GM19238 (cell line): ENCODE data around the gene KRTCAP2.
"Not testable (repeated sequence)": the region's sequence is repeated elsewhere in the genome, so short reads cannot be mapped to it uniquely, and the experiment has no call there.

Experiments used
- DNase-seq: peaks from one replicate; pipeline ENCODE4 v3.0.0; 2011; ENCODE audit warnings: low spot score; ENCODE audit not compliant: insufficient read length

Gene KRTCAP2

DNA sequence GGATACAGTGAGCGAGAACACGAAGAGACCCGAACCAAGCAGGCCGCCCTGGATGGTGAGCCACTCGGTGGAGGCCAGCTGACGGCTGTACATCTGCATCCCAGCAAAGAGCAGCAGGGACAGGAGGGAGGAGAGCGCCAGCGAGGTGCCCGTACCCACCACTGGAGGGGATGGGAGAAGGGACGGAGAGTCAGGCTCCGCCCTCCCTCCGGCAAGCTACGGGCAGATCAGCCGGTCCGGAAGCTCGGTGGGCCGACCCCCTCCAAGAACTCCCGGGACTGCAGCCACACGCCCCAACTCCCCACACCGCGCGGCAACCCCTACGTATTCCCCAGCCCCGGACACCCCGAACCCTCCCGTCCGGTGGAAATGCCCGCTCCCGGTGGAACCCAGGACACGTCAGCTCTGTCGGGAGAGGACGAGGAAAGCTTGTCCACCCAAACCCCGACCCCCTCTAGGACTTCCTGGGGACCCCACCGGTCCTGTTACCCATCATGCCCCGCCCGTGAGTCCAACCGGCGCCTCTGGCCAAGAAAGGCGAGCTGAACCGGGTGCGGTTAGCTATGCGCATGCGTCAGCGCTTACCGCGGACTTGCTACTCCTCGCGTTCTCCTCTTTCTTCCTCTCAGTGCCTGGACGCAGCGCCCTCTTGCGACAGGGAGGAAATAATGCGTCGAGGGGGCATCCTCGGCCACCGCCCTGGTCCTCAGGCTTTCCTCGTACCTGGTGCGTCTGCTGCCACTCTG, at the start of gene KRTCAP2:
Gene KRTCAP2 (minus strand): TSS at position 573 of the 746 bp plus-strand sequence. CDS start 80 bp downstream, at position 493.
- peak; percentile 98 for DNase-seq

DNA sequence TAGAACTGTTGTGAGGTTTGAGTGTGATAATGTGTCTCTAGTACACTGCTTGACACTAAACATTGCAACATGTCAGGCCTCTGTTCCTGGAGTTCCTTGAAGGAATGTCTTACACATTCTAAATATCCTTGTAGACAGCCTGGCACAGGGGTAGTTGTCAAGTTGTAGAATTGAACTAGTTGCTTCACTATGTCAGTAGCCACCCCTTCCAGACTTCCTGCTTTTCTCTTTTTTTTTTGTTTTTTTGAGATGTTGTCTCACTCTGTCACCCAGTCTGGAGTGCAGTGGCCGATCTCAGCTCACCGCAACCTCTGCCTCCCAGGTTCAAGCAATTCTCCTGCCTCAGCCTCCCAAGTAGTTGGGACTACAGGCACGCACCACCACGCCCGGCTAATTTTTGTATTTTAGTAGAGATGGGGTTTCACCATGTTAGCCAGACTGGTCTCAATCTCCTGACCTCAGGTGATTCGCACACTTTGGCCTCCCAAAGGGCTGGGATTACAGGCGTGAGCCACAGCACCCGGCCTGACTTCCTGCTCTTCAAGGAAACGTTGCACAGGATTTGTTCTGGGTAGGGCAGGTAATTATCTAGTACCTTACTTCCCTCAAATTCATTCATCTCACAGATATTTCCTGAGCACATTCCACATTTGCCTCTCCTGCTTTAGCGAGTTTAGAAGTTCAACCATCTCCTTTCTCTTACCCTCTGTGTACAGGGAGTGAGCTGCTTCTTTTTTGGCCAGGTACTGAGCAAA, 47.3 kb upstream of the KRTCAP2 start:
- DNase-seq, result not testable (repeated sequence)

DNA sequence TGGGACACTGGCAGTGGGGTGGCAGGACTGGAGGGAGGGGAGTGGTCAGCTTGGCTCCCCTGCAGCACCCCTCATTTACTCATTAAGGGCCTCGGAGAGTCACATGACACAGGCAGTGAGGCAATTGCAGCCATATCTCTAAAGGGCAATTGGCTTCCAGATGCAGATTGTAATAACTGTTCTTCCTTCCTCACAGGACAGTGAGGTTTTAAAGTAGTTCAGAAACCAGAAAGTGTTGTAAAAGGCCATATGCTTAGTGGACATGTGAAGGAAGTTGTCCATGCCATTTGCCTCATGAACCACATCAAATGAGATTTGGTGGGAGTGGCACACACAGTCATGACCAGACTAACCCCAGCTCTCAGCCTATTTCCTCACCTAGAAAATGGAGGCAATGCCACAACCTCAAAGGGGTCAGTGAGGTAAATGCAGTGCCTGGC, 46.5 kb upstream of the KRTCAP2 start:
- DNase-seq, result no peak

DNA sequence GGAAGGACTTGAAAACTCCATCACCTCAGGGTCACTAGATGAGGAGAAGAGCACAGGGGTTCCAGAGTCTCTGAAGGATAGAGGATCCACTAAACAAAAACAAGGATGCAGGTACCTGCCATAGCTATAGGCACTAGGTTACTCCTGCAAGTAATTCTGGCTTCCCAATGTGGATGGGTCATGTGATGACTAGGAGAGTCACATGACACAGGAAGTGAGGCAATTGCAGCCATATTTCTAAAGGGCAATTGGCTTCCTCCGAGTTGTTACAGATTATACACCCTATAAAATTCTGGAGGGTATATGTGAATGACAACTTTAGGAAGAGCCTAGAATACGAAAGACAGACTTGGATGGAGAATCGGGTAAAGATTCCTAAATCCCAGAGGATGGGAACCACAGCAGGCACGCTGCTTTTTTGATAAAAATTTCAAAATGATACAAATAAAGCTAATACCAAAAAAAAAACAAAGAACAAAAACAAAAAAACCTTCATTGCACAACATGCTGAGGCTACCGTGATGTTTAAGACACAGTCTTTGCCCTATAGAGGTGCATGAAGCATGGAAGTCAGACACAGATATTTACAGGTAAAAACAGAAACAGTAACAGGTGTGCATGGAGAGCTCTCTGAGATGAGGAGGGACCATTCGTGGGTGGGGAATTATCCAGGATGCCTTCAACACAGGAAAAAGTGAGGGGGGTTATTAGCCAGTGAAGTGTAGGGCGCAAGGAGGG, 45.9 kb upstream of the KRTCAP2 start:
- DNase-seq, result no peak

DNA sequence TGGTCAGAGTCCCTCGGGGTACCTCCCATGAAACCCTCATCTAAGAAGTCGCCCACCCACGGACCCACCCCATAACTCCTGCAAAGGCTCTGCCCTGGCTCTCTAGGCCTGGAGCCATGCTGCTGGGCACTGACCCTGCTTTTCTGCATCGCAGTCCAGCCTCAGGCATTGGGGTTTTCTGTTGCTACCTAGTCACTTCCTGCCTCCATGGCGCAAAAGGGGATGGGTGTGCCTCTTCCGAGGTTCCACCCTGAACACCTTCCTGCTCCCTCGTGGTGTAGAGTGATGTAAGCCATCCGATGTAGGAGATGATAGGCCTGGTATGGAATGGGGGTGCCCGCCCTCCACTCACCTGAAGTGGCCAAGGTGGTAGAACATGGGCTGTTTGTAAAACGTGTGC, 41.6 kb upstream of the KRTCAP2 start:
- DNase-seq, result not testable (repeated sequence)

DNA sequence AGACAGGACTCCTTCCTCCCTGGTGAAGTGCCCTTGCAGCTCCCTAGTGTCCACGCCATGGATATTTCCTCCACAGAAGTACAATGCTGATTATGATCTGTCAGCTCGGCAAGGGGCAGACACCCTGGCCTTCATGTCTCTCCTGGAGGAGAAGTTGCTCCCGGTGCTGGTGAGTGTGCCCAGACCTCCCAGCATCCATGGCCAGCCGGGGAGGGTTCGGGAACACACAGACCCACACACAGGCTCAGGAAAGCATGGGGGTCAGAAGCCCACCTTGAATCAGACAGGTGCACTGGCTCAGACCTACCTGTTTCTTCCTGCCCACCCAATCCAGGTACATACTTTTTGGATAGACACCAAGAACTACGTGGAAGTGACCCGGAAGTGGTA, 38.9 kb upstream of the KRTCAP2 start:
- DNase-seq, result not testable (repeated sequence)

DNA sequence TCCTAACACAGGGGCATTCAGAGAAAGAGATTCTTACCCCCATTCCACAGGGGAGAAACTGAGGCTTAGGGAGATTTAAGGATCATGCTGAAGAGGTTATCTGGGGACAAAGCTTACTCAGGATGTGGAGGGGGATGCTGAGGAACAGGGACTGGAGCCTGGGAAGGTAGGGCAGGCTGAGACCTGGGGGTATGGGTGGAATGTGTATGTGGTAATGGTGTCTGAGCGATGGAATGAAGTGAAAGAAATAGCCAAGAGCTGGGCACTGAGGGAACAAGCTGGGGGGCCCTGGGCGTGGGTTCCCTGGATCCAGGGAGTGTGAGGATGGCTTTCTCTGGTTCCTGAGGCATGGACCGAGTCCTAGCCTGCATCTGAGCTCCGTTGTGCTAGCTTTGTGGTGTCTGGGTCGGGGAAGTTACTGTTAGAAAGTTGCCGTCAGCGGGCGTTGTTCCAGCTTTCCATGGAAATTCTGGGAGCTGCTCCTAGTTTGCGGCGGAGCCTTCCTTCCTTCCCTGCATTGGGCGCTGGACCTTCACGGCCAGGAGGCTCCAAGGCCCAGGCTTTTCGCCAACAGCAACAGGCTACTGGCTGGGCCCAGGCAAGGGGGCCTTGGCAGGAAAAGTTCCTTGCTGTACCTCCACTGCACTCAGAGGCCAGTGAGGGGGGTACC, 38.4 kb upstream of the KRTCAP2 start:
- not testable (repeated sequence) for DNase-seq

DNA sequence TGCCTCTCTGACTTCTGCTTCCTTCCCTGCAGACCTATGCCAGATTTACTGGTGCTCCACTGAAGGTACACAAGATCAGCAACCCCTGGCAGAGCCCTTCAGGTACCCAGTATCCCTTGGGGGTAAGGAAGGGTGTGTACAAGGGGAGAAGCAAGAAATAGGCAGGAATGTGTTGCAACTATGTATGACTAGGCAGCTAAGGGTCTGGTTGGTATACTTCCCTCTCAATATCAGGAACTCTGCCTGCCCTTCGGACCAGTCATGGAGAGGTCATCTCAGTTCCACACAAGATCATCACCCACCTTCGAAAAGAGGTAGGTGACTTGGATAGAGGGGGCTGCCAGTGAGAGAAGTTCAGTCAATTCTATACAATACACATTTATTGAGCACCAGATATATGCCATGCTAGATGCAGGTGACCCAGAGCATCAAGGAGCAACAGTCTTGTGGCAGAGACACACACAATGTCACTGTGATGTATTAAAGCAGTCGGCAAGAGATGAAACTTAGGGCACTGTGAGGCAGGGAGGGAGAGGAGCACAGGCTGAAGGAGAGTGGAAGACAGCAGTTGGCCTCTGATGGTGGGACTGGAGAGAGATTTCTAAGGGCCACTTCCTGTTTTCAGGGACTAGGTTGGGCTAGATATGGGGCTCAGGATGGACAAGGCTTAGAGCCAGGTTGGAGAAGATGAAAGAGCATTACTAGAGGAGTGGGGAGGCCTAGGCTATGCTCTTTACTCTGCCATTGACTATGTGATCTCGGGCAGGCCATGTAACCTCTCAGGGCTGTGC, 37.4 kb upstream of the KRTCAP2 start:
- no peak for DNase-seq

DNA sequence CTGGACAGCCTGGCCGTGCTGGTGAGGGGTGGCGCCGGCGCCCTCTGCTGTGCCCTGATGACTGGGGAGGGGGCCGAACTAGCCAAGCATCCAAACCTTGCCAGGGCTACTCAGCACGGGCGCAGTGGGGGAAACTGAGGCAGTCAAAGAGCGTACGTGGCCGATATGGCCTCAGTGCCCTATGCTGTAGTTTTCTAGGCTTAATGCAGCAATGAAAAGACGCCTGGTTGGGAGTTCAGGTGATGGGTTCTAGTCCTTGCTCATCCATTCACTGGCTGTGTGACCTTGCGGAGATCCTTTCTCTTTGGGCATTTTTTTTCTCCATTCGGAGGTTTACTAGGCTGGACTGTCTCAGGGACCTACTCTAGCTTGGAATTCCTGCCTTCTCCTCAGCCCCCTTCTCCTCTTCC, 36.2 kb upstream of the KRTCAP2 start:
- no peak for DNase-seq

DNA sequence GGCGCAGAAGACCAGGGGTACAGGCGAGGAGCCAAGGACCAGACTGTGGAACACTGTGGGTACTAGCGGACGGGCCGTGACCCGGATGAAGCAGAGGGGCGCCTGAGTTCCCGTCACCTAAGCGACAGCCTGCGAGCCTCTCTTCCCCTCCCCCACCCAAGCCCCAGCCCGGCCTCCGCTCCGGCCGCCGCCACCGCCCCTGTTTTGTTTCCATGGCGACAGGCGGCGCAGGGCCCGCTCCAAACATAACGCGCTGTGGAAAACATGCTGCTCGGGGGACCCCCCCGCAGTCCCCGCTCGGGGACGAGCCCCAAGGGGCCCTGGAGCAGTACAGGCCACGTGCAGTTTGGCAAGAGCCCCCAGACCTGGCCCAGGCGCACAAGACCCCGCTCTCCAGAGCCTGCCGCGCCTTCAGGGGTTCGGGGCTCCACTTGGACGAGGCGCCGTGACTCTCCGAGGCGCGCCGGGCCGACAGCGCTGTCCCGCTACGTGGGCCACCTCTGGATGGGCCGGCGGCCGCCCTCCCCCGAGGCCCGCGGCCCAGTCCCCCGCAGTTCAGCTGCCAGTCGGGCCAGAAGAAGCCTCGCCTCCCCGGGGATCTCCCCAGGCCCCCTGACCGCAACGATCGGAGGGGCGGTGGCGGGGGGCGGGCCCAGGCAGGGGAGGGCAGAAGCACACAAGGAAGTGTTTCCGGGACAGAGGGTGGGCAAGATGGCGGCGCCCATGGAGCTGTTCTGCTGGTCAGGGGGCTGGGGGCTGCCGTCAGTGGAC, 35.6 kb upstream of the KRTCAP2 start, which contains the start of gene MTX1:
Gene MTX1 (plus strand): TSS at position 155 of the 771 bp plus-strand sequence. CDS start 110 bp downstream, at position 265.
- DNase-seq, result peak; percentile 87

DNA sequence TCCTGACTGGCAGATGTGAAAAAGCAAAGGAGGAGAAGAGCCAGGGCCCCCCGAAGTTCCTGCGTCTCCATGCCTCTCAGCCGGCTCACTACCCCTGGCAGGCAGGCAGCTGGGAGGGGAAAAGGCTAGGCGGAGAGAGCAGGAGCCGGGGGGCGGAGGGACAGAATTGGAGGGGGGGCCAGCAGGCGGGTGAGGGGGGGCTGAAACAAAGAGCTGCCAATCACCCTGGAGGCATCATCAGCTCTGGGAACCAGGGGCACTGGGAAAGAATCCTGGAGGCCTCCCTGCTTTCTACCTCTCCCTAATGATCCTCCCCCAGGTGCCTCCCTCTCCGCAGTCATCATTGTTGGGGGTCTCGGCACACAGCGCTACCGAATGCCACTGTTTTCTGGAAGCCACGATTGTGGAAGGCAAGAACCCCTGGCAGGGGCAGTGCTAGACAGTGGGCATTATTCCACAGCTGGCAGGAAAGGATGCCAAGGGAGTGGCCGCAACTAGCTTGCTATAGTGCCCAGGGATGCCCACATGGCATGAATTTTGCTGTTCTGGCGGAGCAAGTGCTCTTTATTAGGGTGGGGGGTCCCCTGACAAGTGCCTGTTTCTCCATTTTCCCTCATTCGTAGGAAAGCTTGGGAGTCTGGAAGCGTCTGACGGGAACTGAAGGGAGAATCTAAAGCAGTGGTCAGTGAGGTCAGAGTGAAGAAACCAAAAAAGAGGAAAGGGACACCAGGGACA, 34.9 kb upstream of the KRTCAP2 start, which contains the start of gene THBS3:
Gene THBS3 (minus strand): TSS at position 92 of the 735 bp plus-strand sequence. CDS start 21 bp downstream, at position 71.
- DNase-seq, result no peak

DNA sequence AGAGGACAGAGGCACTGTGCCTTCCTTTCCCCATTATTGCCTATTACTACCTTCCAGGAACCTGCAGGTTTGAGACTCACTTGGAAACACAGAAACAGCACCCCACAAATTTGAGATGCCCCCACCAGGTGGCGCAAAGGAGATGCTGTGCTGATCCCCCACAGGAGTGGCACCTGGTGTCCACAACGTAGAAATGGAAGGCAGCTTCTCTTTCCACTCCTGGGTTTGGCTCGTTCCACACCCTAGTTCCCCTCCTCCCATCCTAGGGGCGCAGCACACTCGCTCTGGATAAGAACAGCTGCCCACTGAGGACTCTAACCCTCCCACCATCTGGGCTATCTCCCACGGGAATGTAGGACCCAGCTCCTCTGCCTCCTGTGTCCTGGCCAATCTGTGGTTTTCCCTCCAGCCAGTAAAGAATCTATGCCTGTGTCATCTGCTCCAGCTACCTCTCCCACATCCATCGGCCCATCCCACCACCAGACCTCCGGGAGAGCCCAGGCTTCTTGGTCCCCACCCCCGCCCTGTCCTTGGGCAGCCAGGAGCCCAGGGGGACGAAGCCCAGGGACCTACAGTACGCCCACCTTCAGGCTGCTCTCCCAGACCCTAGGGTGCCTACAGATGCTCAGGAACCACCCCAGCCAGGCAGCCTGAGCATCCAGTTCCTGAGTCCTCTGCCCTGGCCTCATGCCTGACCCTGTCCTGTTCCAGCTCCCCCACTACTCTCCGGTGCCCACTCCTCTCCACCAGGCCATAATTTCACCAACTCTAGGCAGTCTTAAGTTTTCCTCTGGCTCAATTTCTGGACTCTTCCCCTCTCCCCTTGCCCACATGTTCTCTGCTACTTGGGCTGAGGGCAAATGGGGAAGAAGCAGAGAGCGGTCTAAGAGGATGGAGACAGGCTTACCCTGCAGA, 34.0 kb upstream of the KRTCAP2 start:
- DNase-seq, result peak; percentile 76

DNA sequence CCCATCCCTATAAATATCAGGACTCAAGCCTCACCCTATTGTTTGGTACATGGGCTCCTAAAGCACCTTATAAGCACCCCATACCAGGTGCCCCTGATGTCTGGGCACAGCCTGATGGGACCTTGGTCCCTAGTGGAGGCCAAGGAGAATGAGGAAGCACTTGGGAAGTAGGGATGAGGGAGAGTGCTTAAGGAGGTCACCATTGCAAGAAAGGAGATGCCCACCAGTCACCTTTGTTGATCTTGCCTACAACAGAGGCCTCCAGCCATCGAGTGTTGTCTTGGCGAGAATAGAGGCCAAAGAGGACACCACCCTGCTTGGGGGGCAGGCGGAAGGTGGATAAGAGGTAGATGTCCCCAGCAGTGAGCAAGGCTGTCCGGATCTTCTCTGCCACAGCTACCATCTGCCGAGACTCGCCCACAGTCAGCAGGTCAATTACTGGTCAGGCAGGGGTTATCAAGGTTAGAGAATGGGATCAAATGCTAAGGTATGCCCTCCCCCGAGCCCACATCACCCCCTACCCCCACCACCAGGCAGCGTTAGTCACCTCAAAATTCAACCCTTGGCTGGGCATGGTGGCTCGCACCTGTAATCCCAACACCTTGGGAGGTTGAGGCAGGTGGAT, 33.0 kb upstream of the KRTCAP2 start:
- no peak for DNase-seq

DNA sequence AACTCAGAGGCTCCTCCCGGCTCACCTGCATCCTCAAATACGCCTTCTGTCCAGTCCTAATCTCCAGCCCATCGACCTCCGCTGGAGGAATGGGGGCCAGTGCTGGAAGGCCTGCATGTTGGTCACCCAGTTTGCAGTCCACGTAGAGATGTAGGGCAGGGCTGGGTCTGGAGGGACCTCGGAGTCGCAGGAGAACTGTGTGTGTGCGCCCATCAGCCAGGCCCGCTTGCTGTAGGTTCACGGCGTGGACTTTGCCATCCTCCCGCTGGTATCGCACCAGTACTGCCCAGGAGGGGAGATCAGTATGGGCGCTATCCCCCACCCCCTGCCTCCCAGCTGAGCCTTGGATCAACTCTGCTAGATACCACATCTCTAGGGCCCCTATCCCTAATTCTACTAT, 31.9 kb upstream of the KRTCAP2 start:
- no peak for DNase-seq

DNA sequence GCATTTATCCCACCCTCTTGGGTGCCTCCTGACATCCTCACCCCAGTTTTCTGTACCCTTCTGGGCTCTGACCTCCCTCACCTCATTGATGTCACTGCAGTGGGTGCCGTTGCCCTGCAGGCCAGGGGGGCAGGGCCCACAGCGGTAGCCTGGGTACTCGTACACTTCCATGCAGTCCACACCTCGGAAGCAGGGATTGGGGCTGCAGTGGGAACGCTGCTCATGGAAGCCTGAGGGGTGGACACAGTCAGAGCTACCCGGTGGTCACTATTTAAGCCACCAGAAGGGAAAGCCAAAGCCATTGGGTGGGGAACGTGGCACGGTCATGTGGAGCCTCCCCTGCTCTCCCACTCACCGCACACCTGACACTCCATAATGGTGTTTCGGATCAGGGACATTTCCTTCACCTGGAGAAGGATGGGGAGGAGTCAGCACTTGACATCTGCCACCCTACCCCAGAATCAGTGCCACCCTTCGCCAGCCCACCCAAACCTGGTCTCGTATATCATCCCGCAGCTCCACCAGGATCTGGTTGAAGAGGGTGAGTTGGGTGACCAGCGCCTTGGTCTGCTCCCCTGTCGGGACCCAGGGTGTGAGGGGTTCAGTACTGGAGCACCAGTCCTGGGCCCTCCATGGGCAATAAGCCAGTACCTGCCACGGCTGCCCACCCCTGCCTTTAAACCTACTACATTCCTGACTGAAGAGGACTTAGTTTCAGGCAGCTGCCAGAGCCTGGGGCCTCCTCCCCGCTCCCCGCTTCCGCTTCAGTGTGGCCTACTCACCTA, 29.8 kb upstream of the KRTCAP2 start:
- DNase-seq, result no peak

DNA sequence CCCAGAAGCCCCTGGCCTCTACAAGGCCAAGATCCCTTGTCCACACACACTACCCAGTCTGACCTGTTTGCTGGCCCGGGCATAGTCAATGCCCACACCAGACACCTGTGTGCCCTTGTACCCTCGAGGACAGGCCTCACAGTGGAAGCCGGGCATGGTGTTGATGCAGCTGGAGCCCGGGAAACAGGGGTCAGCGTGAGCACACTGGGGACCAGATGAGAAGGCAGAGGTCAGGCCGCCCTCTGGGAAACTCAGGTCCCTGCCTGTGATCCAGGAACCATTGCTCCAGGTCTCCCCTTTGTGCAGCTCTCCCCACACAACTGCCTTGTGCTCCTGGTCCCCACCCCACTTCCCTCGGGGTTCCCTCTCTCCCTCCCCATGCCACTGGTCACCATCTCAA, 29.1 kb upstream of the KRTCAP2 start:
- DNase-seq, result no peak

DNA sequence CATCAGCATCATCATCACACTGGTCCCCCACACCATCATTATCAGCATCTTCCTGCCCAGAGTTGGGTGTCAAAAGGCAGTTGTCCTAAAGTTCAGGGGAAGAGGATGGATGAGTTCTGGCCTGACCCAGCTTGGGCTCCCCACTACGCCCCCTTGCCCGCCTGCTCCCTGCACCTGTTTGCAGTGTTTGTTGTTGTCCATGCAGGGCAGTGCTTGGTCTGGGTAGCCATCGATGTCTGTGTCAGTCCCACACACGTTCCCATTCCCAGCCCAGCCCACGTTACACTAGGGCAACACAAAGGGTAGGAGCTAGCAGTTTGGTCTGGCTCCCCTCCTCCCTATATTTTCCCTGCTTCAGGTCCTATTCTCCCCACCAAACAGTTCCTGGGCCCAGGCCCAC, 27.8 kb upstream of the KRTCAP2 start:
- DNase-seq, result no peak
